ENCODE results near the gene DEUP1.

DNA sequence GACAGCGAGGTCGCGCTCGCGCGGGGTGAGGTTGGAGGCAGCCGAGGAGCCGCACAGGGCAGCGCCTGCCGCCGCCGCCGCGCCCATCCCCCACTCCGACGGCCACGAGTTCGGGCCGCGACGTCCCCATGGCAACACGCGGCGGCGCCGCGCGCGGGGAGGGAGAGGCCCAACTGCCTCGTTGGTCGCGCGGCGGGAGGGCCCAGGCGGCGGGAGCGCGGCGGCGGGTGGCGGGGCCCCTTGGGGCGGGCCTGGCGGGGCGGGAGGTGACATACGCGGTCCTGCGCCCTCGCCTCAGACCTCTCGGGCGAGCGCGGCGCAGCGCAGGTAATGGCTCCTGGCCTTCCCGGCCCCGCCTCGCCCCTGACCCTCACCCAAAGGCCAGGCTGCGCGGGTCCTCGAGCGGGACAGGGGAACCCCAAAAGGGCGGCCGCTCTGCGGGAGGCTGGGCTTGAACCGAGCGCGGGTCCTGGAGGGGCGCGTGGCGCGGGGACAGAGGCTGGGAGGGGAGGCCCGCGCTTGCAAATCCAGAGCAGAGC lies at the start of gene DEUP1:
- no peak for TF ChIP-seq EP300 (IDR thresholded peaks at IDR 0.05)
- TF ChIP-seq, protein P1, sequence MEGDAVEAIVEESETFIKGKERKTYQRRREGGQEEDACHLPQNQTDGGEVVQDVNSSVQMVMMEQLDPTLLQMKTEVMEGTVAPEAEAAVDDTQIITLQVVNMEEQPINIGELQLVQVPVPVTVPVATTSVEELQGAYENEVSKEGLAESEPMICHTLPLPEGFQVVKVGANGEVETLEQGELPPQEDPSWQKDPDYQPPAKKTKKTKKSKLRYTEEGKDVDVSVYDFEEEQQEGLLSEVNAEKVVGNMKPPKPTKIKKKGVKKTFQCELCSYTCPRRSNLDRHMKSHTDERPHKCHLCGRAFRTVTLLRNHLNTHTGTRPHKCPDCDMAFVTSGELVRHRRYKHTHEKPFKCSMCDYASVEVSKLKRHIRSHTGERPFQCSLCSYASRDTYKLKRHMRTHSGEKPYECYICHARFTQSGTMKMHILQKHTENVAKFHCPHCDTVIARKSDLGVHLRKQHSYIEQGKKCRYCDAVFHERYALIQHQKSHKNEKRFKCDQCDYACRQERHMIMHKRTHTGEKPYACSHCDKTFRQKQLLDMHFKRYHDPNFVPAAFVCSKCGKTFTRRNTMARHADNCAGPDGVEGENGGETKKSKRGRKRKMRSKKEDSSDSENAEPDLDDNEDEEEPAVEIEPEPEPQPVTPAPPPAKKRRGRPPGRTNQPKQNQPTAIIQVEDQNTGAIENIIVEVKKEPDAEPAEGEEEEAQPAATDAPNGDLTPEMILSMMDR (IDR thresholded peaks at IDR 0.05), result no peak

Data from sigmoid colon (tissue), 4 donors.